Activated gamma-delta T cell (primary cell): ENCODE measurements around the gene CELF4.

Experiments
- DNase-seq: peaks from one replicate; lab custom pipeline; 2025; lab: John Stamatoyannopoulos, UW

CELF4 gene

DNA sequence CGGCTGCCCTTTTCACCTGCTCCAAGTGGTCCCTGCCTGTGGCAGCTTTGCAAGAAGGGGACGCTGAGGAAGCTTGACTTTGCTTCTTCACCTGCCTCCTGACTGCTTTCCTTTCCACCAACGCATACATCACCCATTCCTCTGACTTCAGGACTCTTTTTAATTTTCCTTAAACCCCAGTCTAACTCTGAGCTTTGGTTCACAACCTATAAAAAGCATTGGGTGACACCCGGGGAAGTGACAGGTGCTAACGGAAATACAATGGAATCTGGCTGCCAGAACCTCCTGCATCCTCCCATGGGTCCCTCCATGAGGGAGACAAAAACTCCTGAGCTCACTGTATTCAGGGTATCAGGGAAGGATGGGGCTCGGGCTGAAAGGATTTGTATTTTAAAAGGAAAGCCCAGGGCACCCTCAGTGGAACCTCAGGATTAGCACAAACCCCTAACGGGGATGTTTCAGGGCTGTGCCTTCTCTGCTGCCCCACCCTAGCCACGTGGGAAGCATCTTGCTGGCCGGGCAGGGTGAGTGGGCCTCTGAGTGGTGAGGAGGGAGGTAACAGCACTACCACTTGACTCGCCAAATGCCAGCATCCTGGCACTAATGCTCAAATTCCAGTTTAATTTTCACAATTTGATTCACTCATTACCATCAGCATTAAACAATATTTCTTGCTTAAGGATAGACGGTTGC, 284.8 kb downstream of the CELF4 start:
- no peak for DNase-seq

GRCh38 chr18:37277804-37278203, 287.8 kb downstream of the CELF4 start:
- DNase-seq, result no peak

GRCh38 chr18:37276111-37276890, 289.3 kb downstream of the CELF4 start:
- no peak for DNase-seq

DNA sequence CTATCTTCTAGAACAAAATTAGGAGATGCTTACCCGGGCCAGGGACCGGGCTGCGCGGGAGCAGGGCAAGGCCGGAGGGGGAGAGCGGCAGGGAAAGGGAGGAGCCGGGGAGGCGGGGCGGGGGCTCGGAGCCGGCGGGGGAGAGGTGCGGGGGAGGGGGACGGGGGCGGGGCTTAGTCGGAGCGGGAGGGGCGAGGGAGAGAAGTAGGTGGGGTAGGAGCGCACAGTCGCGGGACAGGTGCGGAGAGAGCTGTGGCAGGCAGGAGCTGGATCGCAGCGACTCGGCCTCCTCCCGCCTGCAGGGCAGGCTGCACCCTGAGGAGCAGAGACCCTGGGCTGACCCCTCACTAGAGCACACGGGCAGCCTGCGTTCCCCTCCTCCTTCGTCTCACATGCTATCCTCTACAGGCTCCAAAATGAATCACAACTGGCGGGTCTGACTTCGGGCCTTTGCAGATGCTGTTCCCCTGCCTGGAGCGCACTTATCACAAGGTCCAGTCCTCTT, 290.3 kb downstream of the CELF4 start:
- DNase-seq, result no peak

GRCh38 chr18:37274309-37275236, 291.0 kb downstream of the CELF4 start:
- peak; percentile 7 for DNase-seq

DNA sequence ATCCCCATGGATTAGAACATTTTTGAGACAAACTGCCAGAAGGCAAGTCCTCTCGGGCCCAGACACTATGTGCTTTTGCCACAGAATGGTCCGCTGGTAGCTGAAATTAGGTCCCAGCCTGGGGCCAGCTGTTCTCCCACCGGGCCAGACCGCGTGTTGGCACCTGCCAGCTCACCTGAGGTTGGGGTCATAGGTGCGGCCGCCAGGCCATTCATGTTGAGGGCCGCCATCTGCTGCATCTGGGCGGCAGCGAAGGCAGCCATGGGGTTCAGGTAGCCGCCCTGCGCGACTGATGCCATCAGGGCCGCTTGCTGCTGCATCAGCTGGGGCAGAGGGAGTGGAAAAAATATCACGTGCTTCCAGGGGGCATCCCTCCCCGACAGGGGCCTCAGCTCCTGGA, 292.8 kb downstream of the CELF4 start:
- DNase-seq, result no peak

DNA sequence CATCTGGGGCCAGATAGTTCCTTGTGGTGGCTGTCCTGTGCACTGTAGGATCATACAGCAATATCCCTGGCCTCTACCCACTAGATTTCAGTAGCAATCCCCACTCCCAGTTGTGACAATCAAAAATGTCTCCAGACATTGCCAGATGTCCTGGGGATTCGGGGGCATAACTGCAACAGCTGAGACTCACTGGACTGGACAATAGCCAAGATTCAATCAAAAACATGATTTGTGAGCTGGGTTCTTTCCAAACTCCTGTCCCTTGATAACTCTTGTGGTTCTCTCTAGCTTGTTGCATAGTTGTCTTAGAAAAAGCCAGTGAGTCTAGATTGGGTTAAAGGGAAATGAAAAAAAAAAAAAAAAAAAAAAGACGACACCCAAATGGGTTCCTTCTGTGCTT, 293.4 kb downstream of the CELF4 start:
- no peak for DNase-seq

GRCh38 chr18:37270666-37271052, 294.9 kb downstream of the CELF4 start:
- DNase-seq, result no peak

DNA sequence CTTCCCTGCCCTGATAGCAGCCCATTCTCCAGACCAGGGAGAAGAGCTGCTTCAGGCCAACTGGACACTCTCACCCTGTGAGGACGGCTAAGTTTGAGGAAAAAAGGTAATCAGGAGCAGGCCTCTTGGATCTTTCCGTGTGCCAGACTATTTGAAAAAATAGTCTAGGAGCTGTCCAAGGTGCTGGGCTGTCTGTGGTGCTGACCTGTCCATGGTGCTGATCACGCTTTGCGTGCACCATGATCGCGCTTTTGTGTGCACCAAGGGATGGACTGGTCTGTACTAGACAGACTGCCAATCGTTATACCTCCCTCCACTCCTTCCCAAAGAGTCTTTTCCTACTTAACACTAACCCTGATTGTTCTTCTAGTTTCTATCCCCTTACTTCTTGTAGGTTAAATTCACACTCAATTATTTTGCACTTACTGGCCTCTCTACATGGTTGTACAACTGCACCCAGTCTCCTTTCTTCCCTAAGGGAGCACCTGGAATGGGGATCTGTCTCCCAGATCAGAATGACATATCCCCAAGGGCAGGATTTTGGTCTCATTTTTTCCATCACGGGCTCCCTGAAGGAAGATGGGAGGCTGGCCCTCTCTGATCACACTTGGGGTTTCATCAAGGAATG, 295.4 kb downstream of the CELF4 start:
- no peak for DNase-seq

GRCh38 chr18:37266290-37266689, 299.3 kb downstream of the CELF4 start:
- no peak for DNase-seq

DNA sequence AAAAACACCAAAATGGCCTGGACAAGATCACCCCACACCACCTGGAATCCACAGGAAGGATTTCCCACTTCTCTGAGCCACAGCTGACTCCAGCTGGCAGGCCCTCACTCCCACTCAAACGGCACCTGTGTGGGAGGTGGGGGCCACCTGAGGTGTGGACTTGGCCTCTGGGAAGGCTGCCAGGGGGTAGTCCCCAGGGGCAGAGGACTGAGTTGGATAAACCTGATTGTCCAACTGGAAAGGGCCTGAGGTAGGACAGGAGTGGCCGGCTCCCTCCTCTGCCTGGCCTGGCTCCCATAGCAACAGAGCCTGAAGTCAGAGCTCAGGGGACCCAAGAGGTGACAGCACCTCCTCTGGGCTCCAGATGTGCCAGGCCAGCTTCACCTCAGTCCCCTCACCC, 300.2 kb downstream of the CELF4 start:
- no peak for DNase-seq

DNA sequence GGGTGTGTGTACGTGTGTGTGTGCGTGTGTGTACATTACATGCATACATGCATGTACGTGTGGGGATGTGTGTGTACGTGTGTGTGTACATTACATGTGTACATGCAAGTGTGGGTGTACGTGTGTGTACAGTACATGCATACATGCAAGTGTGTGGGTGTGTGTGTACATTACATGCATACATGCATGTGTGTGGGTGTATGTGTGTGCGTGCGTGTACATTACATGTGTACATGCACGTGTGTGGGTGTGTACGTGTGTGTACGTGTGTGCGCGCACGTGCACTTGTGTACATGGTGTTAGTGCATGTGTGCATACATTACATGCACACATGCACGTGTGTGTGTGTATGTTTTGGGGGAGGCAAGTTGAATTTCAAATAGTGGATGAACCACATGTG, 300.6 kb downstream of the CELF4 start:
- DNase-seq, result no peak

DNA sequence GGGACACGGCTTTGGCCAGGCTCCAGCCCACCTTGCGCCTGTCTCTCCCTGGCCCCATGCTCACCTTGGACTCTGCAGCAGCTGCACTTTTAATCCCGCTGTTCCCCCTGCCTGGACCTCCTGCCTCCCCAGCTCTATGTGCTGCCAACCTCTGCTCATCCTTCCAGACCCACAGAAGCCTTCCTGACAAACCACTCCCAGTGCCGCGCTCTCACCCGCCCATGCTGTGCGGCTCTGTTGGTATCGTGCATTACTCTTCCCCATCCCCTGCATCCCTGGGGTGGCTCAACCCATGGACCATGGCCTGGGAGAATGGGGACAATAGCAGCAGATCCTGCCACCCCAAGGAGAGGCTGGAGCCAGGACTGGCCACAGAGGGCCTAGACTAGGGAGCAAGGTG, 303.6 kb downstream of the CELF4 start:
- DNase-seq, result no peak

DNA sequence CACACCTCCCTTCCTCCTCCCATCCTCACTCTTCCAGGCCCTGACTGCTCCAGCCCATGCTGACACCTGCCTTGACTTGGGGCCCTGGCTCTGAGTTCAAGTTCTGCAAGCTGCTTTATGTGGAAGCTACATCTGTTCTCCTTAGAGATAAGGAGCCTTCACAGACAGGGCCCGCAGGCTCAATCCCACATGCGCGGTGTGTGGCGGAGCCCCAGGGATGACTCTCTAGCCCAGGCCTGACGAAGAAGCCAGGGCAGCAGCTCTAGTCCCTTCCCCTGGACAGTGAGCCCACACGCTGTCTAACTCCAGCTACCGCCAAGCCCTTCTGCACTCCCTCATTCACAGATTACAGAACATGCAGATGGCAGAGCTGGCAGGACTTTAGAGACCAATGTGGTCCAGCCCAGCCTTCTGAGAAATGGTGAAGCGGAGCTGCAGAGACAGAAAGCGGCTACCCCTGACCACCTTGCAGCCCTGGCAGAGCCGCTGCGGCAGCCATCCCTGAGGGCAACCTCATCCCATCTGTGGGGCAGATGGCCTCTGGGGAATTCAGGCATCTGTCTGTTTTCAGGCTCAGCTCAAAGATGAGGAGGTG, 304.3 kb downstream of the CELF4 start:
- DNase-seq, result no peak

DNA sequence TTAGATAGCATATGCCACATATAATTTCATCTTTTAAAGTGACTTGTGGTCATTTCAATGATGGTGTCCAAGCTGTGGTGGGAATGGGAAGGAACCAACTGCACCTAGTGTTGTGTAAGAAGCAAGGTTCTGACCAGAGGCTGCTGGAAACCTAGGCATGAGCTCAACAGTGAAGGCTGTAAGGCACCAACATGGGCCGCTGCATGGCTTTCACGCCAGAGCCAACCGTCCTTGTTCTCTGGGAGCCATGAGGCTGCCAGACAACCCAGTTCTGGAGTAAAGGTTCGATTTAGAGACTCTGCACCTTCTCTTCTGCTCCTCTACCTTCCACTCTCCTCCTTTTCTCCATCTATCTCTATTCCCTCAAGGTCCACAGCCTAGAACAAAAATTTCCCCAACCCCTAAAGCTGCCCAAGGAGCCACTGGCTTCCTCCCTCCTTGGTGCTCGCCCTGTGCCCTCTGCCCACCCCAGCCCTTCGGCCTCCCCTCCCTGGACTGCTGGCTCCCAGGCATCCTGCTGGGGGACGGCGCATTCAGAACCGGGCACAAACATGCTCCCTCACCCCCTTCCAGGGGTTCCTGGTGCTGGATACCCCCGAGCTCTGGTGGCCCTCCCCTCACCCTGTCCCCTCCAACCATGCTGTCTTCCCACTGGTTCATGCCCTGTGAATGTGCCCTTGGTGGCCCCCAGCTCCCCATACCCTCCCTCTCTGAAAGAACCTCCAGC, 305.1 kb downstream of the CELF4 start:
- no peak for DNase-seq

DNA sequence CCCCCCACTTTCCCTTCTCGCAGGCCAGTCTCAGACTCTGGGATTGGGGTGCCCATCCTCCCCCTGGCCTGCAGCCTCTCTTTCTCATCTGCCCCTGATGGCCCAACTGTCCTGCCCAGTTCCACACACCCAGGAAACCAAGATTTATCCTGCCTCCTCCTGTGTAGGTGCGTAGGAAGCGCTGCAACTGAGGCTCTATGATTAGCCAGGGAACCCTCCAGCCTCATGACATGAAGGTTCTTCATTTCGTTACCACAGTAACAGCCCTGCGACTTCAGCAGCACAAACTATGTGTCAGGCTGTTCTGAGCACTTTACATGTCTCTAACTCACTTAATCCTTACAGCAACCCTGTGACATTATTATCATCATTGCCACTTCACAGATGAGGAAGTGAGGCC, 305.9 kb downstream of the CELF4 start:
- no peak for DNase-seq

DNA sequence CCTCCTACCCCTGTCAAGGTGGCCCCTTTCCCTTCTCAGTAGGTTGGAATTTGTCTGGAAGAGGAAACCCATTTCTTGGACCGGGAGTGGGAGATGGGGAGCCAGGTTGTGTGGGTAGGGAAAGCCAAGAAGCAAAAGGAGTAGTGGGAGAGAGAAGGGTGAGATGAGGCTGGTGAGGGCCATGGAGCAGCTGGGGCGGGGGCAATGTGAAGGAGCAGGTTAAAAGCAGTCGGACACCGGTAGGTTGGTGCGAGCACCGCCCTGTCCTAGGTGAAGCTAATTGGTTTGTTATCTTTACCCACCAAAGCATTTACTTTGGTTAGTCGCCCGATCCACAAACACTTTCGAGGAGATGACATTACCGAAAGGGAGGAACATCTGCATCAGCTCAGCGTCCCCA, 306.8 kb downstream of the CELF4 start:
- DNase-seq, result no peak

- DNase-seq, result no peak
Observed at GRCh38 chr18:37258131-37258530, 307.5 kb downstream of the CELF4 start.

- DNase-seq, result no peak
Observed at GRCh38 chr18:37254973-37255372, 310.6 kb downstream of the CELF4 start.

- no peak for DNase-seq
Observed at GRCh38 chr18:37254236-37254754, 311.3 kb downstream of the CELF4 start.
